ENCODE data around the gene IGSF23. TPM values are rescaled to one million over a fixed set of nuclear protein-coding genes. Genes with fewer than 3 reads are reported as not detected.

Gene IGSF23
- total RNA-seq, 1 experiment from 2014 or later: not detected

DNA sequence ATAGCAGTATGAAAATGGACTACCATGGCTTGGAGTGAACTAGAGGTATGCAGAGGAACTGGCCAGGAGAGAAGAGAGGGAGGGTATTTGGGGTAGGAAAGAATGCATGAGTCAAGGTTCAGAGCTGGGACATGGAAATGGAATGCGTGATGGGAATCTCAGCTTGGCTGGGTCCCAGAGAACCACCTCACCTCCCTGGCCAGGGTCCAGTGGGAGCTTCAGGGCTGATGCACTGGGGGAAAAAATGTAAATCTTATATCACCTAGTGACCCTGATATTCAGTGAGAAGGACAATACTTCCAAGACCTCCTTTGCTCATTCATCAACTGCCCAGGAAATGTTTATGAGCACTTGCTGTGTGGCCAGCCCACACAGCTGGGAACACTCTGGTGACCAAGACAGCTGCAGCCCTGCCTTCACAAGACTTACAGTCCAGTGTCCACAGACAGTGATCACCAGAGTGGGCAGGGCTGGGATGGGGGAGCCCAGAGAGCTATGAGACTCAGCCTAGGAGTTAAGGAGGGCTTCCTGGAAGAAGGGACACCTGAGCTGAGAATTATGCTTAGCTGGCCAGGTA, 12.8 kb downstream of the IGSF23 start:
- no CpG with 5 or more reads among the region's 1 CpG for WGBS (ENCODE audit: extremely low coverage, insufficient read length, low lambda C conversion rate)
- no peak overlapping the region for H2BK15ac ChIP-seq (ENCODE audit: low read depth, low read length)

More for the DNA sequence above, 12.8 kb downstream of the IGSF23 start:
- Histone ChIP-seq H4K20me1 (ENCODE audit: control insufficient read depth, insufficient read depth, insufficient read length) (no peaks in the 10 kb centered on the region), H3K18ac (ENCODE audit: insufficient read length, low read depth, low read length) (no peak overlapping the region), H3T11ph (ENCODE audit: low read length) (no peak overlapping the region), H3K79me1 (ENCODE audit: insufficient read depth, low read depth, low read length, poor library complexity, severe bottlenecking) (no peaks in the 10 kb centered on the region), H3K27me3 (ENCODE audit: insufficient read depth, low read length) (no peaks in the 10 kb centered on the region), H2BK12ac (ENCODE audit: insufficient read length, low read depth, low read length) (no peak overlapping the region), H3K4me2 (ENCODE audit: insufficient read depth, insufficient read length, low read length) (no peak overlapping the region), H2BK120ac (ENCODE audit: low read depth, low read length, poor library complexity, severe bottlenecking) (no peak overlapping the region), H4K8ac (replicated peaks; ENCODE audit: insufficient read length, low read depth, low read length) (no peak overlapping the region), H3K27ac (ENCODE audit: insufficient read length, low read depth, low read length) (no peak overlapping the region), H3K4ac (ENCODE audit: low read depth, low read length) (no peak overlapping the region), H3K9ac (ENCODE audit: extremely low read depth, insufficient read length, low read length) (no peak overlapping the region), H2AK5ac (ENCODE audit: insufficient read length, low read length) (no peak overlapping the region), H2BK5ac (ENCODE audit: insufficient read length, low read length) (no peak overlapping the region), H3K14ac (ENCODE audit: insufficient read depth, low read length) (no peak overlapping the region), H2AFZ (ENCODE audit: low read length) (no peak overlapping the region), H2BK20ac (ENCODE audit: low read depth, low read length, poor library complexity, severe bottlenecking) (no peak overlapping the region), H3K4me1 (ENCODE audit: insufficient read depth, low read length) (no peaks in the 10 kb centered on the region), H3K23ac (ENCODE audit: insufficient read length, low read depth, low read length) (no peak overlapping the region), H3K23me2 (ENCODE audit: insufficient read length, low read depth, low read length, poor library complexity, severe bottlenecking) (no peaks in the 10 kb centered on the region), H4K5ac (ENCODE audit: insufficient read length, low read depth, low read length) (no peak overlapping the region), H3K79me2 (ENCODE audit: insufficient read depth, low read length) (no peaks in the 10 kb centered on the region), H3K56ac (ENCODE audit: insufficient read length, low read depth, low read length) (no peak overlapping the region), H4K91ac (ENCODE audit: insufficient read length, low read depth, low read length) (no peak overlapping the region), H3K9me3 (ENCODE audit: control insufficient read depth, low read depth, low read length) (no peaks in the 10 kb centered on the region)
- peaks cover 0 to 6% (median 0%) of the 10 kb centered on the region in 3 experiments; a peak in 2 of 7 replicates for H3K36me3 Mint-ChIP-seq (ENCODE audit: insufficient read depth in 1 of 3, low read depth in 3 of 3)
- H3K4me3 Mint-ChIP-seq: no peak overlapping the region
- no peaks in the 10 kb centered on the region for H3K9me3 Mint-ChIP-seq
- peaks cover 0 to 4% of the 10 kb centered on the region in 2 experiments; a peak in 1 of 4 replicates for H3K4me1 Mint-ChIP-seq
- DNase-seq: no peak
- TF ChIP-seq, protein P1, sequence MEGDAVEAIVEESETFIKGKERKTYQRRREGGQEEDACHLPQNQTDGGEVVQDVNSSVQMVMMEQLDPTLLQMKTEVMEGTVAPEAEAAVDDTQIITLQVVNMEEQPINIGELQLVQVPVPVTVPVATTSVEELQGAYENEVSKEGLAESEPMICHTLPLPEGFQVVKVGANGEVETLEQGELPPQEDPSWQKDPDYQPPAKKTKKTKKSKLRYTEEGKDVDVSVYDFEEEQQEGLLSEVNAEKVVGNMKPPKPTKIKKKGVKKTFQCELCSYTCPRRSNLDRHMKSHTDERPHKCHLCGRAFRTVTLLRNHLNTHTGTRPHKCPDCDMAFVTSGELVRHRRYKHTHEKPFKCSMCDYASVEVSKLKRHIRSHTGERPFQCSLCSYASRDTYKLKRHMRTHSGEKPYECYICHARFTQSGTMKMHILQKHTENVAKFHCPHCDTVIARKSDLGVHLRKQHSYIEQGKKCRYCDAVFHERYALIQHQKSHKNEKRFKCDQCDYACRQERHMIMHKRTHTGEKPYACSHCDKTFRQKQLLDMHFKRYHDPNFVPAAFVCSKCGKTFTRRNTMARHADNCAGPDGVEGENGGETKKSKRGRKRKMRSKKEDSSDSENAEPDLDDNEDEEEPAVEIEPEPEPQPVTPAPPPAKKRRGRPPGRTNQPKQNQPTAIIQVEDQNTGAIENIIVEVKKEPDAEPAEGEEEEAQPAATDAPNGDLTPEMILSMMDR (conservative IDR thresholded peaks at IDR 0.05): no peak
- H3K27ac Mint-ChIP-seq: peak overlapping the region in 1 of 3 experiments; percentile 44; a peak in 1 of 7 replicates
- H3K27me3 Mint-ChIP-seq (ENCODE audit: low read depth): peaks cover 2% of the 10 kb centered on the region

Measured in H9 (cell line).